Measurements from ENCODE around the gene IL17B.

IL17B gene

DNA sequence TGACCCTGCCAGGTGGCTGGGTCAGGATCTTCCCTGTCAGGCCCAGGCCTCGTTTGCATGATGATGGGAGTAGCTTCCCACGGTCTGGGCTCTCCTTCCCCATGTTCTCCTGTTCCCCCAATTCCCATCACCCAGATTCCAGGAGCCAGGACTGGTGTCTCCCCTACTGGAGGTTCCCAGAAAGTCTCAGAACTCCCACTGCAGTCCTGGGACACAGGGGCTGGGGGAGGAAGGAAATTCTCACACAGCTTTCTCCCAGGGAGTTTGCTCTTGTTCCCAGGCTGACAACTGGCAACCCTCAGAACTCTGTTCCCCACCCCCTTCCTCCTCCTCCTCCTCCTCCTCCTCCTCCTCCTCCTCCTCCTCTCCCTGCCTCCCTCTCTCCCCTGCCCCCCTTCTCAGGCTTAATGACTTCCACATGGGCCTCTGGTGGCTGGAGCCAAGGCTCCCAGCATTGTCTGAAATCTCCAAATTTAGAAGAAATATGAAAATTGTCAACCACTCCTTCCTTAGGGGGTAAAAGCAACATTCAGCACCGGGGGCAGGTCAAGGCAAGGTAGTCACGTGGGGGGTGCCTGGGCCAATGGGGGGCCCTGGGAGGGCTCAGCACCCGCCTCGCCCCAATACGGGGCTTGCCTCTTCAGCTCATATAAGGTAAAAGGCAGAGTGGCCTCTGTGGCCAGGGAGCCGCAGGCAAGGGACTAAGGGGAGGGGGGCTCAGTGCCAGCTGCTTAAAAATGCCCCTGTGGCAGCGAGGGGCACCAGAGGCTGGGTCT is 27.3 kb upstream of the IL17B start:
- no peak overlapping the region for H2AFZ ChIP-seq (ENCODE audit: low read length)
- no peaks in the 10 kb centered on the region for H4K20me1 ChIP-seq (ENCODE audit: insufficient read depth, low read length)
- H3K4me1 ChIP-seq (ENCODE audit: low read length), result no peaks in the 10 kb centered on the region
- no peaks in the 10 kb centered on the region for H3K27me3 ChIP-seq (replicated peaks; ENCODE audit: insufficient read depth, low read length)
- no peaks in the 10 kb centered on the region for H3K79me2 ChIP-seq (ENCODE audit: low read length)
- no peak overlapping the region for H3K4me2 ChIP-seq (ENCODE audit: low read depth, low read length)
- H3K9ac ChIP-seq (ENCODE audit: low read length), result no peak overlapping the region
- H3K4me3 ChIP-seq (ENCODE audit: low read length), result no peak overlapping the region
- no peak overlapping the region for H3K27ac ChIP-seq (ENCODE audit: low read length)
- H3F3A ChIP-seq (ENCODE audit: insufficient read depth, low read length), result no peaks in the 10 kb centered on the region
- no peak for DNase-seq
- TF ChIP-seq EZH2phosphoT487 (IDR thresholded peaks at IDR 0.05; ENCODE audit: low read length), result no peak
- no peak for TF ChIP-seq CTCF (IDR thresholded peaks at IDR 0.05; ENCODE audit: low read length)
- TF ChIP-seq EZH2 (optimal IDR thresholded peaks at IDR 0.05; ENCODE audit: low read depth, low read length), result no peak
- no peaks in the 10 kb centered on the region for H3K9me3 ChIP-seq (replicated peaks; ENCODE audit: insufficient read depth, low read length)
- H3K36me3 ChIP-seq (replicated peaks; ENCODE audit: insufficient read depth, low read length), result no peaks in the 10 kb centered on the region
- no peaks in the 10 kb centered on the region for H3K9me2 ChIP-seq (replicated peaks; ENCODE audit: insufficient read depth, low read length)

- Histone ChIP-seq H3K36me3 (replicated peaks; ENCODE audit: insufficient read depth, low read length) (no peaks in the 10 kb centered on the region), H3K4me2 (ENCODE audit: low read depth, low read length) (no peak overlapping the region), H3K27ac (ENCODE audit: low read length) (no peak overlapping the region), H2AFZ (ENCODE audit: low read length) (no peak overlapping the region), H4K20me1 (ENCODE audit: insufficient read depth, low read length) (no peaks in the 10 kb centered on the region), H3K9ac (ENCODE audit: low read length) (no peak overlapping the region), H3K4me3 (ENCODE audit: low read length) (no peak overlapping the region), H3K4me1 (ENCODE audit: low read length) (no peaks in the 10 kb centered on the region), H3K79me2 (ENCODE audit: low read length) (no peaks in the 10 kb centered on the region), H3F3A (ENCODE audit: insufficient read depth, low read length) (no peaks in the 10 kb centered on the region), H3K9me3 (replicated peaks; ENCODE audit: insufficient read depth, low read length) (no peaks in the 10 kb centered on the region), H3K9me2 (replicated peaks; ENCODE audit: insufficient read depth, low read length) (no peaks in the 10 kb centered on the region), H3K27me3 (replicated peaks; ENCODE audit: insufficient read depth, low read length) (no peaks in the 10 kb centered on the region)
- DNase-seq, result no peak
- no peak for TF ChIP-seq EZH2phosphoT487 (IDR thresholded peaks at IDR 0.05; ENCODE audit: low read length)
- TF ChIP-seq EZH2 (optimal IDR thresholded peaks at IDR 0.05; ENCODE audit: low read depth, low read length), result no peak
- no peak for TF ChIP-seq CTCF (IDR thresholded peaks at IDR 0.05; ENCODE audit: low read length)
These were observed 26.6 kb upstream of the IL17B start for GRCh38 chr5:149405550-149406202.

GRCh38 chr5:149404746-149405549 is 25.9 kb upstream of the IL17B start:
- Histone ChIP-seq H2AFZ (ENCODE audit: low read length) (no peak overlapping the region), H3K9me2 (replicated peaks; ENCODE audit: insufficient read depth, low read length) (no peaks in the 10 kb centered on the region), H3K4me2 (ENCODE audit: low read depth, low read length) (no peak overlapping the region), H3K79me2 (ENCODE audit: low read length) (no peaks in the 10 kb centered on the region), H3K27me3 (replicated peaks; ENCODE audit: insufficient read depth, low read length) (no peaks in the 10 kb centered on the region), H3K4me3 (ENCODE audit: low read length) (no peak overlapping the region), H3K27ac (ENCODE audit: low read length) (no peak overlapping the region), H3K9me3 (replicated peaks; ENCODE audit: insufficient read depth, low read length) (no peaks in the 10 kb centered on the region), H3K36me3 (replicated peaks; ENCODE audit: insufficient read depth, low read length) (no peaks in the 10 kb centered on the region), H3K9ac (ENCODE audit: low read length) (no peak overlapping the region), H3K4me1 (ENCODE audit: low read length) (no peaks in the 10 kb centered on the region), H4K20me1 (ENCODE audit: insufficient read depth, low read length) (no peaks in the 10 kb centered on the region), H3F3A (ENCODE audit: insufficient read depth, low read length) (no peaks in the 10 kb centered on the region)
- DNase-seq, result no peak
- TF ChIP-seq EZH2 (optimal IDR thresholded peaks at IDR 0.05; ENCODE audit: low read depth, low read length), result no peak
- TF ChIP-seq CTCF (IDR thresholded peaks at IDR 0.05; ENCODE audit: low read length), result no peak
- TF ChIP-seq EZH2phosphoT487 (IDR thresholded peaks at IDR 0.05; ENCODE audit: low read length), result no peak
